Measurements from ENCODE around the gene SIX2.

SIX2 gene

DNA sequence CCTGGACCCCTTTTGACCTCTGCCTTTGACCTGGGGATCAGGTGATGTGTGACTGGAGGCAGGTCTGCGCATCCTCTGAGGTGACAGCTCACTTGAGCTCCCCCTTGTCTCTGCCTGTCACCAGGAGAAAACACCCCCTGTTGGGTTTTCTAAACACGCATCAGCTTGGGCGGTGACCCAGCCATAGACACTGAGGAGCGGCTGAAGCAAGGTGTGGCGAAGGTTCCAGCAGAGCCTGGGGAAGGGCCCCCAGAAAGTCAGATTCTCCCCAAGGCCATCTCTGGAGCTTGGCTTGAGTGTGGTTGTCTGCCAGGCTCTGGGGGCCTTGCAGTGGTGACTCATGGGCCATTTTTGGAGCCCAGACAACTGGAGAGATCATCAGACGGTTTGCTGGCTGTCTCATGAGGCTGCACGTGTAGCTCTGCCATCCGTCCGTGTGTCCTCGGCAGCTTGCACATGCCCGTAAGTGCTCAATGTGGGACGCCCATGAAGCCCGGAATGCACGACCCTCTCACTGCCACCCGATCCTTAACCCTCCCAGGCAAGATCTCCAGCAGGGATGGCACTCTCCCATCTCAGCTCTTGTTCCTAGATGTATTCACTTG is 38.3 kb downstream of the SIX2 start:
- H2AK5ac ChIP-seq (ENCODE audit: low read length, severe bottlenecking), result no peak overlapping the region
- H3K9me3 ChIP-seq (ENCODE audit: control insufficient read depth, low read length), result no peaks in the 10 kb centered on the region
- WGBS, result 83% methylated on average over 14 of the region's 15 CpGs
- no peak overlapping the region for H3K27ac ChIP-seq (ENCODE audit: low read length, poor library complexity, severe bottlenecking)
- no peaks in the 10 kb centered on the region for H3K79me1 ChIP-seq (replicated peaks; ENCODE audit: low read length, poor library complexity, severe bottlenecking)
- H3K9ac ChIP-seq (ENCODE audit: low read length), result no peak overlapping the region
- no peak overlapping the region for H3K4me2 ChIP-seq (ENCODE audit: low read length, poor library complexity, severe bottlenecking)
- DNase-seq, result no peak
- H2BK120ac ChIP-seq (ENCODE audit: low read depth, low read length), result no peak overlapping the region
- no peaks in the 10 kb centered on the region for H3K36me3 ChIP-seq (ENCODE audit: control insufficient read depth in 1 of 2, insufficient read depth in 2 of 2, low read depth in 1 of 2, low read length in 2 of 2)
- H3K4me3 ChIP-seq (ENCODE audit: insufficient read depth in 1 of 2, low read depth in 1 of 2, low read length in 2 of 2), result no peak overlapping the region
- no peak overlapping the region for H3K23ac ChIP-seq (ENCODE audit: low read length in 2 of 2)
- H3K4me1 ChIP-seq (ENCODE audit: control insufficient read depth, insufficient read depth, low read depth, low read length), result peaks cover 3% of the 10 kb centered on the region
- H3K27me3 ChIP-seq (ENCODE audit: control insufficient read depth in 1 of 2, insufficient read depth in 1 of 2, low read length in 2 of 2), result peaks cover 12 to 26% of the 10 kb centered on the region in 2 experiments
- H3K4ac ChIP-seq (ENCODE audit: low read depth in 1 of 2, low read length in 2 of 2), result no peak overlapping the region
- no peak overlapping the region for H3K18ac ChIP-seq (ENCODE audit: low read depth in 1 of 2, low read length in 2 of 2)
- no peak overlapping the region for H2AFZ ChIP-seq (ENCODE audit: low read depth, low read length)
- no peak overlapping the region for H4K8ac ChIP-seq (ENCODE audit: low read length)
- no peak overlapping the region for H2BK12ac ChIP-seq (ENCODE audit: low read length in 2 of 2)
- no peak overlapping the region for H2BK15ac ChIP-seq (ENCODE audit: low read depth, poor library complexity, severe bottlenecking)
- H2BK5ac ChIP-seq (ENCODE audit: low read depth, low read length, poor library complexity, severe bottlenecking), result no peak overlapping the region
- no peak overlapping the region for H3K14ac ChIP-seq (ENCODE audit: low read length in 2 of 2)
- no peak overlapping the region for H4K91ac ChIP-seq (ENCODE audit: low read length)

DNA sequence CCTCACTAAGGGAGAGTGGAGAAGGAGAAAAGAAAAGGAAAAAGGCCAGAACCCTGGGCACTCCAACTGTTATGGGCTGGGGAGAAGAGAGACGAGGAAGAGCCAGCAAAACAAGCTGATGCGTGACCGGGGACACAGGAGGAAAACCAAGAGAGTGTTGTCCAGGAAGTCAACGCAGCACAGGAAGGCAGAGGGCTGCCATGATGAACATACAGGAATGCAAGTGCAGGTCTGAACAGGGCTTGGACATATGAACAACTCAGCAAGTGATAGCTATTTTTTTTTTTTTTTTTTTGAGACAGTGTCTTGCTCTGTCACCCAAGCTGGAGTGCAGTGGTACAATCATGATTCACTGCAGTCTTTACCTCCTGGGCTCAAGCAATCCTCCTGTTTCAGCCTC is 39.3 kb downstream of the SIX2 start:
- Histone ChIP-seq H3K27ac (ENCODE audit: low read length, poor library complexity, severe bottlenecking) (no peak overlapping the region), H2BK12ac (ENCODE audit: low read length in 2 of 2) (no peak overlapping the region), H3K4me1 (ENCODE audit: control insufficient read depth, insufficient read depth, low read depth, low read length) (peaks cover 7% of the 10 kb centered on the region), H3K4me2 (ENCODE audit: low read length, poor library complexity, severe bottlenecking) (no peak overlapping the region), H3K36me3 (ENCODE audit: control insufficient read depth in 1 of 2, insufficient read depth in 2 of 2, low read depth in 1 of 2, low read length in 2 of 2) (no peaks in the 10 kb centered on the region), H2AK5ac (ENCODE audit: low read length, severe bottlenecking) (no peak overlapping the region), H2AFZ (ENCODE audit: low read depth, low read length) (no peak overlapping the region), H2BK15ac (ENCODE audit: low read depth, poor library complexity, severe bottlenecking) (no peak overlapping the region), H3K27me3 (ENCODE audit: control insufficient read depth in 1 of 2, insufficient read depth in 1 of 2, low read length in 2 of 2) (peaks cover 9 to 32% of the 10 kb centered on the region in 2 experiments), H3K14ac (ENCODE audit: low read length in 2 of 2) (no peak overlapping the region), H3K79me1 (replicated peaks; ENCODE audit: low read length, poor library complexity, severe bottlenecking) (no peaks in the 10 kb centered on the region), H3K18ac (ENCODE audit: low read depth in 1 of 2, low read length in 2 of 2) (no peak overlapping the region), H3K4me3 (ENCODE audit: insufficient read depth in 1 of 2, low read depth in 1 of 2, low read length in 2 of 2) (no peak overlapping the region), H4K8ac (ENCODE audit: low read length) (no peak overlapping the region), H3K9ac (ENCODE audit: low read length) (no peak overlapping the region), H2BK120ac (ENCODE audit: low read depth, low read length) (no peak overlapping the region), H3K9me3 (ENCODE audit: control insufficient read depth, low read length) (no peaks in the 10 kb centered on the region), H3K4ac (ENCODE audit: low read depth in 1 of 2, low read length in 2 of 2) (no peak overlapping the region), H2BK5ac (ENCODE audit: low read depth, low read length, poor library complexity, severe bottlenecking) (no peak overlapping the region), H3K23ac (ENCODE audit: low read length in 2 of 2) (no peak overlapping the region), H4K91ac (ENCODE audit: low read length) (no peak overlapping the region)
- 91% methylated on average over 4 of the region's 4 CpGs for WGBS
- DNase-seq, result no peak

DNA sequence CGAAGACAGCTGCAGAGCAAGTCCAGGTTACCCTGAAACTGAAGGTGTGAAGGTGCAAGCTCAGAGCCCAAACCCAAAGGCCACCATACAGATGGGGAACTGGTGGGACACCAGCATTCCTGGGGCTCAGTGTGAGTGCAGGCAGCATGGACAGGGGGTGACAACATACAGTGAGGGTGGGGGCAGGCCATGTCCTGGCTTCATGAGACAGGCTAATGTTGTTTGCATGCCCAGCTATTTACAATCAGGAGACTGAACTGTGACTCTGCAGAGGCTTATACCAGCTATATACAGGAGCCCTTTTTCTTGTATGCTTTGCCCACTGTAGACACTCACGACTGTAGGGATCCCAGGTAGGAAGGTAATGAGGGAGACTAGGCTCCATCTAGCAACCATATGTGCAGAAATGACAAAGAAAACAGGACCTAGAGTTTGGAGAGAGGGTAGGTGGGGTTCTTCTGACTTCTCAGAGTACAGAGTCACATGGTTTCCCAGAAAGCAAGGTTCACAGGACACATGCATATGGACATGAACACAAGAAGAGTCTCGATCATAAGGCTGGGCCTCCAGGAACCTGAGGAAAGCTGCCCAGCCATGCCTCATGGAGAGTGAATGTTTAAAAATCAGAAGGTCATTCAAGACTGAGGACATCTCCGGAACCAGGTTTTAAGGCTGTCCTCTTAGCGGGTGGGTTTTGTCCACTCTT is 41.4 kb downstream of the SIX2 start:
- H2BK5ac ChIP-seq (ENCODE audit: low read depth, low read length, poor library complexity, severe bottlenecking), result no peak overlapping the region
- no peak overlapping the region for H3K18ac ChIP-seq (ENCODE audit: low read depth in 1 of 2, low read length in 2 of 2)
- peaks cover 6 to 31% of the 10 kb centered on the region in 2 experiments for H3K27me3 ChIP-seq (ENCODE audit: control insufficient read depth in 1 of 2, insufficient read depth in 1 of 2, low read length in 2 of 2)
- no peak overlapping the region for H2BK120ac ChIP-seq (ENCODE audit: low read depth, low read length)
- H3K4me3 ChIP-seq (ENCODE audit: insufficient read depth in 1 of 2, low read depth in 1 of 2, low read length in 2 of 2), result no peak overlapping the region
- no peak overlapping the region for H3K14ac ChIP-seq (ENCODE audit: low read length in 2 of 2)
- H4K91ac ChIP-seq (ENCODE audit: low read length), result no peak overlapping the region
- H3K36me3 ChIP-seq (ENCODE audit: control insufficient read depth in 1 of 2, insufficient read depth in 2 of 2, low read depth in 1 of 2, low read length in 2 of 2), result no peaks in the 10 kb centered on the region
- H2AK5ac ChIP-seq (ENCODE audit: low read length, severe bottlenecking), result no peak overlapping the region
- no peak overlapping the region for H3K27ac ChIP-seq (ENCODE audit: low read length, poor library complexity, severe bottlenecking)
- H3K9ac ChIP-seq (ENCODE audit: low read length), result no peak overlapping the region
- no peak overlapping the region for H3K23ac ChIP-seq (ENCODE audit: low read length in 2 of 2)
- whole genome bisulfite sequencing, result 86% methylated on average over 5 of the region's 5 CpGs
- peaks cover 7% of the 10 kb centered on the region for H3K4me1 ChIP-seq (ENCODE audit: control insufficient read depth, insufficient read depth, low read depth, low read length)
- no peak for DNase-seq
- no peak overlapping the region for H4K8ac ChIP-seq (ENCODE audit: low read length)
- no peak overlapping the region for H2BK15ac ChIP-seq (ENCODE audit: low read depth, poor library complexity, severe bottlenecking)
- no peak overlapping the region for H2BK12ac ChIP-seq (ENCODE audit: low read length in 2 of 2)
- H3K79me1 ChIP-seq (replicated peaks; ENCODE audit: low read length, poor library complexity, severe bottlenecking), result no peaks in the 10 kb centered on the region
- no peak overlapping the region for H3K4ac ChIP-seq (ENCODE audit: low read depth in 1 of 2, low read length in 2 of 2)
- no peak overlapping the region for H3K4me2 ChIP-seq (ENCODE audit: low read length, poor library complexity, severe bottlenecking)
- no peak overlapping the region for H2AFZ ChIP-seq (ENCODE audit: low read depth, low read length)
- no peaks in the 10 kb centered on the region for H3K9me3 ChIP-seq (ENCODE audit: control insufficient read depth, low read length)

DNA sequence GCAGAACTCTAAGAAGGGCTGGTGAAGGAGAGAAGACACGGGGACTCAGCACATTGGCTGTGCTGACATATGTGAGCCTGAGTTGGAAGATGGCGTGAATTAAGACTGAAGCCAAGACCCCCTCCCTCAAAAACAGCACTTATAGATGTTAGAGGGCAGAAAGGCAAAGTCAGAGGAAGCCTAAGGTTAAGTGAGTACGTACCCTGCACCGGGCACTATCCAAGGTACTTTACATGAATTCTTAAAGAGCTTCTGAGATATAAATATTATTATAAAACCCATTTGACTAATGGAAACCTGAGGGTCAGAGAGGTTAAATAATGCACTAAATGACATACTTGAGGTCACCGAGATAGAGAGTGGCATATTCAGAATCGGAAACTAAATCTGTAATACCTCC is 42.2 kb downstream of the SIX2 start:
- Histone ChIP-seq H4K91ac (ENCODE audit: low read length) (no peak overlapping the region), H3K4ac (ENCODE audit: low read depth in 1 of 2, low read length in 2 of 2) (no peak overlapping the region), H2BK120ac (ENCODE audit: low read depth, low read length) (no peak overlapping the region), H3K79me1 (replicated peaks; ENCODE audit: low read length, poor library complexity, severe bottlenecking) (no peaks in the 10 kb centered on the region), H4K8ac (ENCODE audit: low read length) (no peak overlapping the region), H3K4me3 (ENCODE audit: insufficient read depth in 1 of 2, low read depth in 1 of 2, low read length in 2 of 2) (no peak overlapping the region), H3K18ac (ENCODE audit: low read depth in 1 of 2, low read length in 2 of 2) (no peak overlapping the region), H2BK12ac (ENCODE audit: low read length in 2 of 2) (no peak overlapping the region), H3K27ac (ENCODE audit: low read length, poor library complexity, severe bottlenecking) (no peak overlapping the region), H3K4me2 (ENCODE audit: low read length, poor library complexity, severe bottlenecking) (no peak overlapping the region), H2BK5ac (ENCODE audit: low read depth, low read length, poor library complexity, severe bottlenecking) (no peak overlapping the region), H3K9me3 (ENCODE audit: control insufficient read depth, low read length) (no peaks in the 10 kb centered on the region), H3K23ac (ENCODE audit: low read length in 2 of 2) (no peak overlapping the region), H2AFZ (ENCODE audit: low read depth, low read length) (no peak overlapping the region), H3K4me1 (ENCODE audit: control insufficient read depth, insufficient read depth, low read depth, low read length) (peaks cover 7% of the 10 kb centered on the region), H3K9ac (ENCODE audit: low read length) (no peak overlapping the region), H3K27me3 (ENCODE audit: control insufficient read depth in 1 of 2, insufficient read depth in 1 of 2, low read length in 2 of 2) (peaks cover 0 to 34% of the 10 kb centered on the region in 2 experiments), H2BK15ac (ENCODE audit: low read depth, poor library complexity, severe bottlenecking) (no peak overlapping the region), H2AK5ac (ENCODE audit: low read length, severe bottlenecking) (no peak overlapping the region), H3K14ac (ENCODE audit: low read length in 2 of 2) (no peak overlapping the region), H3K36me3 (ENCODE audit: control insufficient read depth in 1 of 2, insufficient read depth in 2 of 2, low read depth in 1 of 2, low read length in 2 of 2) (no peaks in the 10 kb centered on the region)
- no peak for DNase-seq
- 93% methylated on average over 3 of the region's 6 CpGs for WGBS

Measured in mesenchymal stem cell (in vitro differentiated cells and primary cell).